Smooth muscle cell (in vitro differentiated cells): ENCODE measurements around the gene NECAP2. TPM values are rescaled to one million over a fixed set of nuclear protein-coding genes. Genes with fewer than 3 reads are reported as not detected.

Experiments
- DNase-seq: peaks from one replicate; lab custom pipeline; 2025; ENCODE audit not compliant: unreplicated experiment; lab: John Stamatoyannopoulos, UW
- H2AFZ ChIP-seq: fragments of 200-600 bp; sonication (generic); 2 replicates; pipeline ENCODE4 v1.6.0; 2016; ENCODE audit warnings: antibody characterized with exemption, low read depth, mild to moderate bottlenecking
- H3F3A ChIP-seq: fragments of 200-600 bp; sonication (generic); 2 replicates; pipeline ENCODE4 v1.6.0; 2017; ENCODE audit warnings: antibody characterized with exemption, low read depth
- H3K27ac ChIP-seq: fragments of 200-600 bp; sonication (generic); 2 replicates; pipeline ENCODE4 v1.5.1; 2016; ENCODE audit warnings: low read depth, mild to moderate bottlenecking
- H3K27me3 ChIP-seq: fragments of 200-600 bp; sonication (generic); 2 replicates; pipeline ENCODE4 v1.6.1; 2016; ENCODE audit warnings: low read depth, mild to moderate bottlenecking
- H3K36me3 ChIP-seq: fragments of 200-600 bp; sonication (generic); 2 replicates; pipeline ENCODE4 v1.5.1; 2016; ENCODE audit warnings: low read depth
- H3K4me1 ChIP-seq: fragments of 200-600 bp; sonication (generic); 2 replicates; pipeline ENCODE4 v1.5.1; 2016; ENCODE audit warnings: low read depth
- H3K4me2 ChIP-seq: fragments of 200-600 bp; sonication (generic); 2 replicates; pipeline ENCODE4 v1.6.0; 2016; ENCODE audit warnings: mild to moderate bottlenecking
- H3K4me3 ChIP-seq: fragments of 200-600 bp; sonication (generic); 2 replicates; pipeline ENCODE4 v1.5.1; 2016; ENCODE audit warnings: mild to moderate bottlenecking
- H3K79me2 ChIP-seq: fragments of 200-600 bp; sonication (generic); 2 replicates; pipeline ENCODE4 v1.6.0; 2016; ENCODE audit warnings: low read depth, mild to moderate bottlenecking
- H3K9ac ChIP-seq: fragments of 200-600 bp; sonication (generic); 2 replicates; pipeline ENCODE4 v1.6.0; 2016; ENCODE audit warnings: low read depth
- H3K9me3 ChIP-seq: fragments of 200-600 bp; sonication (generic); replicated peaks from 2 replicates; pipeline ENCODE4 v1.5.1; 2016; ENCODE audit warnings: low read depth
- H4K20me1 ChIP-seq: fragments of 200-600 bp; sonication (generic); 2 replicates; pipeline ENCODE4 v1.6.0; 2016; ENCODE audit warnings: low read depth
- CTCF ChIP-seq: fragments of 200-600 bp; sonication (generic); IDR thresholded peaks from 2 replicates; pipeline ENCODE4 v1.5.1; 2017; ENCODE audit warnings: borderline replicate concordance, mild to moderate bottlenecking, antibody characterized with exemption; ENCODE audit not compliant: insufficient read depth, poor library complexity, severe bottlenecking
- WGBS: methylation state at CpG from one replicate; pipeline ENCODE4 v1.1.7; 2016; ENCODE audit warnings: low lambda C conversion rate; 5-methylcytosine and 5-hydroxymethylcytosine counted together
- polyA plus RNA-seq: library from polyadenylated mRNA; unstranded; fragments of >200 nt; fragmentation: Nextera tagmentation; extraction: Ambion mirVana; gene quantifications from 2 replicates; pipeline ENCODE4 v1.2.1, GENCODE V29; 2016
- total RNA-seq: library from RNA; depleted of rRNA; stranded (reverse); fragments of >200 nt; gene quantifications from 2 replicates; pipeline ENCODE4 v1.2.3, GENCODE V29; 2014

Gene NECAP2
- total and polyA plus RNA-seq, 2 experiments from 2014 or later: 49.5 to 60.0 TPM

DNA sequence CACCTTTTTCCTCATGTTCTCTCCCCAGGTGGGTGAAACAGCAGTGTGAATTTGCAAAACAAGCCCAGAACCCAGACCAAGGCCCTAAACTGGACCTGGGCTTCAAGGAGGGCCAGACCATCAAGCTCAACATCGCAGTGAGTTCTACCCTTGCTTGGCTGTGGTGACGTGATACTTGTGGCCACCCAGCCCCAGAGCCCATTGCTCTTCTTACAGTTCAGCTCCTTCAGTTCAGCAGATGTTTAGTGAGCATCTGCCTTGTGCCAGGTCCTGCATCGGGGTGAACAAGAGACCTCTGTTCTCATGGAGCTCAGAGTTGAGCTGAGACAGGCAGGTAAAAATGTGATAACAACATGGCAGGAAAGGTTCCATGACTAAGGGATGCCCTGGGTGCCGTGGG is 8.5 kb downstream of the NECAP2 start:
- H3K9ac ChIP-seq: no peak overlapping the region
- no peak overlapping the region for H3K4me3 ChIP-seq
- H3K36me3 ChIP-seq: no peaks in the 10 kb centered on the region
- H2AFZ ChIP-seq: no peak overlapping the region
- H3F3A ChIP-seq: no peaks in the 10 kb centered on the region
- no peaks in the 10 kb centered on the region for H3K27me3 ChIP-seq
- TF ChIP-seq CTCF: no peak
- H3K9me3 ChIP-seq: no peaks in the 10 kb centered on the region
- WGBS: 98% methylated on average over 4 of the region's 4 CpGs
- no peak overlapping the region for H3K4me2 ChIP-seq
- DNase-seq: no peak
- no peak overlapping the region for H3K27ac ChIP-seq
- H3K79me2 ChIP-seq: peaks cover 4% of the 10 kb centered on the region
- peaks cover 40% of the 10 kb centered on the region for H4K20me1 ChIP-seq
- H3K4me1 ChIP-seq: no peaks in the 10 kb centered on the region

DNA sequence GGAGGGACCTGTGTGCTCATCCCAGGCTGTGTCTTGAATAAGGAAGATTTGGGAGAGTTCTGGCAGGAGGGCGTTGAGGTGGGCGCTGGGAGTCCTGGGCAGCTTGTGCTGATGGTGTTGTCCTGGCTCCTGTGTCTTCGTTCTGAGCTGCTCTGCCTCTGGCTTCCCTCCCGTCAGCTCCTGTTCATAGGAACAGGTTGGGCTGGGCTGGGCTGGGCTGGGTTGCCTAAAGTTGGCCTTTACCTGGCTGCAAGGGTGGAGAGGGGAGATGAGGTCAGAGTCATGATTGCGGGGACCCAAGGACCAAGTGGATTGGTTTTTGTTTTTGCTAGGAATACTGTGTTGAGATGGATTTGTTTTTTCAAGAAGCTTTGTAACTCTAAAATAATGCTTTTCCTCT is 9.1 kb downstream of the NECAP2 start:
- peaks cover 47% of the 10 kb centered on the region for H4K20me1 ChIP-seq
- peaks cover 4% of the 10 kb centered on the region for H3K79me2 ChIP-seq
- no peak for TF ChIP-seq CTCF
- no peak overlapping the region for H3K4me2 ChIP-seq
- no peak for DNase-seq
- H3K36me3 ChIP-seq: no peaks in the 10 kb centered on the region
- no peaks in the 10 kb centered on the region for H3K9me3 ChIP-seq
- no peaks in the 10 kb centered on the region for H3K27me3 ChIP-seq
- H3K4me3 ChIP-seq: no peak overlapping the region
- H3F3A ChIP-seq: no peaks in the 10 kb centered on the region
- no peaks in the 10 kb centered on the region for H3K4me1 ChIP-seq
- no peak overlapping the region for H3K27ac ChIP-seq
- H2AFZ ChIP-seq: no peak overlapping the region
- WGBS: 99% methylated on average over 5 of the region's 5 CpGs
- H3K9ac ChIP-seq: no peak overlapping the region

- H3K27me3 ChIP-seq: no peaks in the 10 kb centered on the region
- H3K4me1 ChIP-seq: no peaks in the 10 kb centered on the region
- no peak overlapping the region for H3K27ac ChIP-seq
- DNase-seq: no peak
- H4K20me1 ChIP-seq: peaks cover 55% of the 10 kb centered on the region
- H3K79me2 ChIP-seq: peaks cover 4% of the 10 kb centered on the region
- WGBS: 94% methylated on average over 6 of the region's 6 CpGs
- H2AFZ ChIP-seq: no peak overlapping the region
- H3K4me2 ChIP-seq: no peak overlapping the region
- no peak overlapping the region for H3K9ac ChIP-seq
- no peak overlapping the region for H3K4me3 ChIP-seq
- no peaks in the 10 kb centered on the region for H3F3A ChIP-seq
- no peak for TF ChIP-seq CTCF
- no peaks in the 10 kb centered on the region for H3K9me3 ChIP-seq
- H3K36me3 ChIP-seq: no peaks in the 10 kb centered on the region
Observed at GRCh38 chr1:16450863-16451481, 10.4 kb downstream of the NECAP2 start.
